AG04449 (cell line): ENCODE data around the gene DHX8.

ENCODE experiments used
- CTCF ChIA-PET: fragments of 350-600 bp; formaldehyde crosslinking; extraction: SDS; loops from one replicate; lab custom pipeline; 2021; ENCODE audit warnings: antibody characterized with exemption; lab: Yijun Ruan, JAX
- POLR2A ChIA-PET: fragments of 400-600, 350-600 bp; formaldehyde crosslinking; extraction: SDS; loops from one replicate; lab custom pipeline; 2020; ENCODE audit warnings: antibody characterized with exemption, inconsistent platforms; lab: Yijun Ruan, JAX
- DNase-seq: peaks from one replicate; pipeline ENCODE4 v3.0.0-alpha.2; 2010; ENCODE audit warnings: low read depth, low spot score
- H3K4me3 ChIP-seq: 2 replicates; pipeline ENCODE4 v1.5.1; 2011; ENCODE audit warnings: low read depth, mild to moderate bottlenecking, control low read depth, low read length
- CTCF ChIP-seq: IDR thresholded peaks from one replicate; pipeline ENCODE4 v1.5.1; 2011; ENCODE audit warnings: mild to moderate bottlenecking, moderate library complexity, low read length, control low read depth, inconsistent platforms; ENCODE audit not compliant: insufficient read depth; ENCODE audit errors: missing control alignments

Gene DHX8

GRCh38 chr17:43515656-43516055 is 31.9 kb downstream of the DHX8 start:
- POLR2A ChIA-PET: no interaction called here

GRCh38 chr17:43517161-43517560 is 33.4 kb downstream of the DHX8 start:
- no peak for TF ChIP-seq CTCF
- ChIA-PET CTCF (interaction anchor here (0.8 to 4.9 kb wide), 8 partner anchors 8 to 244 kb away, joined by 3 to 39 read pairs (median 4); no protein-coding TSS in a partner anchor), POLR2A (no interaction called here)
- H3K4me3 ChIP-seq: no peak overlapping the region
- DNase-seq: no peak

More at GRCh38 chr17:43515656-43516055, 31.9 kb downstream of the DHX8 start:
- TF ChIP-seq CTCF: no peak
- H3K4me3 ChIP-seq: no peak overlapping the region
- no peak for DNase-seq
- CTCF ChIA-PET: interaction anchor here (0.9 to 1.4 kb wide), 5 partner anchors 8 to 61 kb away, joined by 3 to 5 read pairs (median 3); no protein-coding TSS in a partner anchor

- no peak for DNase-seq
- no peak overlapping the region for H3K4me3 ChIP-seq
- TF ChIP-seq CTCF: no peak
- ChIA-PET POLR2A (no interaction called here), CTCF (interaction anchor here (0.8 to 4.9 kb wide), 11 partner anchors 8 to 248 kb away, joined by 3 to 39 read pairs (median 4); partner anchors contain the start of gene DHX8)
Measured at GRCh38 chr17:43517615-43518386, 34.0 kb downstream of the DHX8 start.

GRCh38 chr17:43521389-43521788 is 37.6 kb downstream of the DHX8 start:
- ChIA-PET POLR2A (no interaction called here), CTCF (interaction anchor here (0.6 to 10.8 kb wide), 13 partner anchors 8 to 238 kb away, joined by 3 to 112 read pairs (median 4); partner anchors contain the start of gene DHX8)
- H3K4me3 ChIP-seq: no peak overlapping the region
- no peak for TF ChIP-seq CTCF
- DNase-seq: no peak

- no peak for TF ChIP-seq CTCF
- CTCF ChIA-PET: interaction anchor here (0.9 to 10.8 kb wide), 8 partner anchors 8 to 241 kb away, joined by 3 to 112 read pairs (median 9); no protein-coding TSS in a partner anchor
- DNase-seq: no peak
- POLR2A ChIA-PET: interaction anchor here (0.9 kb wide), 1 partner anchor 40 kb away, joined by 3 read pairs; no protein-coding TSS in a partner anchor
- H3K4me3 ChIP-seq: no peak overlapping the region
Measured at GRCh38 chr17:43524945-43525575, 41.3 kb downstream of the DHX8 start.
